ENCODE measurements around the gene GADL1.

Gene GADL1

DNA sequence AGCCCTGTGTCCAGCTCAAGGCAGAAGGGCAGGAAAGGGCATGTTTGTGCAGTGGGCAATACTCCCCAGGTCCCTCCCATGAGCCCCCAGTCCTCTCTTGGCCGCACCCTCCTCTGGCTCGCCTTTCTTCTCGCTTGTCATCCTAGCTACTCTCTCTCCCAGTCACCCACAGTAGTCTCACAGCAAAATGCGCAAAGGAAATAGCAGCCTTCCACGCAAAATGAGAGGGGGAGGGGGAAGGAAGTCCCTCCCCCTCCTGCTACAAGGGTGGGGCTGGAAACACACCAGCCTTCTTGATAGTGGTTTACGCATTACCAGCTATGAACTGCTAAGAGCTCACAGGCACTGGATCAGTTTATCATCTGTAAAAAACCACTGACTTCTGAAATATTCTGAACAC is 83.8 kb downstream of the GADL1 start:
- no peak for DNase-seq (ENCODE audit: low spot score)

DNA sequence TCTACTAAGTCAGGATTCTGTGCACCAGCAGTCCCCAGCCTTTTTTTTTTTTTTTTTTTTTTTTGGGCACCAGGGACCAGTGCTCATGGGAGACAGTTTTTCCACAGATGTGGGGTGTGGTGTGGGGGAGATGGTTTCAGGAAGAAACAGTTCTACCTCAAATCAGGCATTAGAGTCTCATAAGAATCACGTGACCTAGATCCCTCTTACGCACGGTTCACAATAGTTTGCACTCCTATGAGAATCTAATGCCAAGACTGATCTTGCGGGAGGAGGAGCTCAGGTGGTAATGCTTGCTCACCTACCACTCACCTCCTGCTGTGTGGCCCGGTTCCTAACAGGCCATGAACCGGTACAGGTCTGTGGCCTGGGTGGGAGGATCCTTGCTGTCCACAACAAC is 88.8 kb downstream of the GADL1 start:
- DNase-seq (ENCODE audit: low spot score): no peak

DNA sequence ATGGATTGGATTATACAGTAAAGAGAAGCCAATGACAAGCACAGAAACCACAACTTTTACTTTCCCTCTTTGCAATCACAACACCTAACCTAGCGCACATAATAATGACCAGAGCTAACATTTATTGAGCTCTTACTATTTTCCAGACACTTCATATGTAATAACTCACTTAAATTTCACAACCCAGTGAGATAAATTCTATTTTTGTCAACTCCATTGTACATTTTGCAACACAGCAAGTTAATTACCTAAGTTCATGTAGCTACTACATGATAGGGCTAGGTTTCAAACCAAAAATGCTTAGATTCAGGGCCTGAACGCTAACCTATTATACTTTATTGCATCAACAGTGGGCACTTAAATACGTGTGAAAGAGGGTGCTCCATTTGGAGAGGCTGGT is 89.5 kb downstream of the GADL1 start:
- DNase-seq (ENCODE audit: low spot score): no peak

DNA sequence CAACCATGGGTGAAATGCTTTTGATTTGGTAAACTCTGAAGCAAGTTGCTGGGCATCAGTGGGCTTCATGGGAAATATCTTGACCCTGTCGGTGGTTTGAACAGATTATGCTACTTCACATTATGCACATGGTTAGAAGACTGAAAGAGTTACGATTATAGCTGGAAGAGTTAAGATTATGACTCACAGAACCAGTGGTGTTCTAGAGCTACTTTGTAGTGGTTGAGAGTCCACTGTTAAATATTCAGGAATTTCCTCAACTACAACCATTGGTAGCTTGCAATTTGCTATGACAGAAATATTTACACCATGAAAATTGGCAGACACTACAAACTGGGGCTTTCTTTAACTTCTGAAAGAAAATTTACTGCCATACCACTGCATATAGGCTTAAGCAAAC is 99.3 kb downstream of the GADL1 start:
- no peak for DNase-seq (ENCODE audit: low spot score)

DNA sequence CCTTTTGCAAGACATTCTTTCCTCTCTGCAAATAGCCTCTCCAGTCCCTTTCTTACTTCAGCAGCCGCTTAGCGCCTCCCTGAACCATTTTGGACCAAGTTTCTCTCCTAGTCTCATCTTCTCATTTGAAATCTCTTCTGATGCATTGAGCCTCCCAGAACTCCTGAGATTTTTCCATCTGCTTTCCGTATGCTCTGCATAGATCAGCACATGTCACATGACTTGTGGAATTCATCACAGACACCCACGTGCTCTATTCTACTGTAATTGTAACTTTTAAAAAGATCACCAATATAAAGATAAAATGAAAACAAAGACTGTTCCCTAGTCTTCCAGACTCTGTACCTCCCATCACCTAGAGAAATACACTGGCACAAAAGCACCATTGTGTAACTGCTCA is 100.7 kb downstream of the GADL1 start:
- DNase-seq (ENCODE audit: low spot score): no peak

DNA sequence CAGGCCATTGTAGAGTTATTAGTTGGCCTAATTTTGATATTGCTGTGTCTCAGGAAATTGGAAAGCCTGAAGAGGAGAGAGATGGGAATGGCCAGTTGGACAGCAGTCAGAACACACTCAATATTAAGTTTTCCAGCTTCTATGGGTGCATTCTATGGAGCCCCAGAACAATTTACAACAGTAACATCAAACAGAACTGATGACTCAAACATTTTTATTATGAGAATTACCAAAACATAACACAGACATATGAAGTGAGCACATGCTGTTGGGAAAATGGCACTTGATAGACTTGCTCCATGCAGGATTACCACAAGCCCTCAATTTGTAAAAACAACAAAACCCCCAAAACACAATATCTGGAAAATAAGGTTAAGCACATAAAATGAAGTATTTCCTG is 104.3 kb downstream of the GADL1 start:
- DNase-seq (ENCODE audit: low spot score): no peak

DNA sequence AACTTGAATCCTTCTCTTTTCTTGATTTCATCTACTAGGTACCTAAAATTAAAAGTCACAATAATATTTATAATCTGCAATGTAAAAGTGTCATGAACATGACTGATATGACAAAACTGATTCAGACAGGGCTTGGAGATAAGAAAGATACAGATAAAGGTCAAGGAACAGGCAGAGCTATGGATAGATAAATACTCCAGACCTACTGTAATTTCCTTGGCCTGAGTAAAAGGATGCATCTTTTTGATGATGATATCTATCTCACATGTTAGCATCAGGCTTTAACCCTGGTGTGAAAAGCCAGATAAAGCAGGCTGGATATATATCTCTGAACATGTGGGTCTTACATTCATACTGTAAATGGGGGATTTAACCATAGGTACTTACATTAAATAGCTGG is 108.1 kb downstream of the GADL1 start:
- DNase-seq (ENCODE audit: low spot score): no peak

DNA sequence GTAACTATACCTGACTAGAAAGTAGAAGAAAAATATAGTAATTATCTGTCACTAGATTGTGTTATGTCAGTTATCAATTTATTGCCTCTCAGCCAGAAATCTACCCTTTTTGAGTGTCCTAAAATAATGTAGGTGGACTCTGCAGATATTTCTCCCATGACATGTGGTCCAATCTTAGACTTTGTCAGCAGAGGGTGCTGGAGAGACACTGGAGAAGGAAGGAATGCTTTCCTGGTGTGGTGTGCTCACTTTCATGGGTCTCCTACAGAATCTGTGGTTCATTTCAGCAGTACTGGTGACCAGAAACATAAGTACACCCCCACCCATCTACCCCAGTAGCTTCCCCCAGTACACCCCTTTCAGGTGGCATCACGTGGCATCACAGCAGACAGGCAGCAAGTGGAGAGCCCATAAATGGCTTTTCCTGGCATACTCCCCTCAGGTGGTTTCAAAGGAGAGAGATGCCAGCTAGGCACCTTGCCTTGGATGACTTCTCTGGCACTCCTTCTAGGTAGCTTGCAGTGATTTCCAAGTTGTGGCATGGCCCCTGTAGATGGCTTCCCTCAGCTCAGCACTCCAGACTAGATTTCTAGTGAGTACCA is 114.7 kb downstream of the GADL1 start:
- DNase-seq (ENCODE audit: low spot score): no peak

DNA sequence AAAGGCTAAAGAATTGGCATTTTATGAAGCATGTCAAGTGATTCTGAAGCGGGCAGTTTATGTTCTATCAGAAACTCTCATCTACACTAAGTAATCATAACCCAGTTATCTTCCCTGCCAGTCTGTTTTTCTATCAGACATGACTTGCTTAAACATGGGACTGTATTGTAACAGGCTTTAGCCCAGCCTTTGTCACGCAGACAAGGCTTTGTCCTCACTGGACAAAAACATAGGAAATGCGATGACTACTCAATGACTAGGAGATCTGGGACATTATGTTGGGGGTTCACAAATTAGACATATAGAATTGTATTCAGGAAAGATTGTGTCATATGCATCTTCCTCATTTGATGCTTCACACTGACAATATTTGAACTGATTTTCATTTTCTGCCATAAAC is 115.5 kb downstream of the GADL1 start:
- DNase-seq (ENCODE audit: low spot score): no peak

DNA sequence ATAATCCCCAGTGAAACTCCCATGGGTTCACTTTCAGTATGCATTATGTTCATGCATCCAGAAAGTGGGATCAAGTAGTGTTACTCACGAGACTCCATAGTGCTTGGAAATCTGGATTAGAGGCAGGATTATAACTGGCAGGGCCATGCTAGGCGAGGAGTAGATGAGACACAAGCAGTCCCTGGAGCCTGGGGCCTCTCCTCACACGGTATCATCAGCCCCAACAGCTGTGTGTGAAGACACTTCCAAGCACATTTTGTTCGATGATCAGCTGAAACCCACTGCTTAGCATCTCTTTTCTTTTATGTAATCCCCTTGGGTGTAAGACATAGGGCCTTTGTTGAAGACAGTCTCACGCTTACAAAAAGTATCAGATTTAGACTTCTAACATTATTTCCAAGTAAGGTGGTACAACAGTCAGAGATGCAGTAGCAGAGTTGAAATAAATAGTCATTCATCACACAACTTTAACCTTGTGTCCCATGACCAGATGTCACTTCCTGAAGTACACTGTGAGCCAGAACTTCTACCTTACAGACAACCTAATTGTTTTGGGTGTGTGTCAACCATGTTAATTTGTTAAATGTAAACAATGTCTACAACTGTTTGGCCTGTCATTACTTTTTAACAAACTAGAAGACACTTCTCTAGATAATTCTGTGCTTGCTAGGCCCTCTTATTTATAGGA is 116.9 kb downstream of the GADL1 start:
- DNase-seq (ENCODE audit: low spot score): no peak

DNA sequence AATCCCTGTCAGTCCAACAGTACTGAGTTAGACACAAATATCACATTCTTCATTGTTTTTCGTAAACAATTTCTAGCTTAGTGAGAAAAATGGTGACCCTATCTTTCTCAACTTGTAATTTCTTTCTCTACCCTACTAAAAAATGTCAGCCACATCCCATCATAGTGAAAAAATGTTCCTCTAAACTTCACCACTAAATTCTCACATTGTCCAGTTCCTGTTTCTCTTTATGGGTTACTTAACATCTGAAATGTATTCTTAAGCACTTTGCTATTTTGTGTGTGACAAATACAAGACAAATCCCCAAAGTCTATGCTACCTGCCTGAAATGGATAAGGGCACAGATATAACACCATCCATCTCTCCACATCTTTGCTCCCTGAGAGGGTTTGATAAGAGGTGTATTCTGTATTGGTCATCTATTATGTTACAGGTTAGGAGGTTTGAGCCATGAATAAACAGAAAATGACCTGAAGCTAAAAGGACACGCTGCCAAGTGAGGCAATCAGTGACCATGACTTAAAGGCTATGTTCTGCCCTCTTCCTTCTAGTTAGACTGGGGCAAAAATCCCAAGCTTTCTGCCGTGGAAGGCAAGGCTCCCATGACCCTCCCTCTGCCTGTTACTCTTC is 118.2 kb downstream of the GADL1 start:
- DNase-seq (ENCODE audit: low spot score): no peak

DNA sequence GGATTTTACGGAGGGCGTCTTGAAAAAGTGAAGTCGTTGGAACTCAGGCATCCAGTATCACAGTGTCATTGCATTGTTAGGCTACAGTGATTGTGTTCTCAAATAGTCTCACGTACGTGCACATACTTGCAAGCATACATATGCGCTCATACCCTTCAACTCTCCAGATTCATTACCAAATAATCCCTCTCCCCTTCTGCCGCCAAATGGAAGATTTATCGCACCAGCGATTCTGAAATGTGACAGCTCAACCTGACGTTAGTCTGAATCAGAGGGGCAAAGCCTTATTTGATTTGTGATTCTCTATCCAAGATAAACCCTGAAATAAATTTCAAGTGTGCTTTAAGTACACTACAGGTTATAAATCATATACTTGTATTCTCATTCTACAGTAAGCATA is 119.4 kb downstream of the GADL1 start:
- no peak for DNase-seq (ENCODE audit: low spot score)

DNA sequence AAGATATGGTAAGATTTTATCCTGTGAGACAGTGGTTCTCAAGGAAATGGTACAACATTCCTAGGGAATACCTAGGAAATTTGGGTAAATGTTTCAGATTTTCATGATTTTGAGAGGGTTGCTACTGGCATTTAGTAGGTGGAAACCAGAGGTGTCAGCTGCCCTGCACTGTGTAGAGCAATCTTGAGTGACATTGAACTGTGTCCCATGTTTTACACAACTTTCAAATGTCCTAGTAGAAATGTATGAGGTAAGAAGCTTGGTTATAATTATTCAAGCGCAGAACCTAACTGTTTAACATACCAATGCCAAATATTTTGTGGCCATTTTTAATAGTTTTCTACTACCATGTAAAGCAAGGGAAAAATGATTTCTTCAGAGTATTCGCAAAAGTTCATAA is 120.4 kb downstream of the GADL1 start:
- DNase-seq (ENCODE audit: low spot score): no peak

DNA sequence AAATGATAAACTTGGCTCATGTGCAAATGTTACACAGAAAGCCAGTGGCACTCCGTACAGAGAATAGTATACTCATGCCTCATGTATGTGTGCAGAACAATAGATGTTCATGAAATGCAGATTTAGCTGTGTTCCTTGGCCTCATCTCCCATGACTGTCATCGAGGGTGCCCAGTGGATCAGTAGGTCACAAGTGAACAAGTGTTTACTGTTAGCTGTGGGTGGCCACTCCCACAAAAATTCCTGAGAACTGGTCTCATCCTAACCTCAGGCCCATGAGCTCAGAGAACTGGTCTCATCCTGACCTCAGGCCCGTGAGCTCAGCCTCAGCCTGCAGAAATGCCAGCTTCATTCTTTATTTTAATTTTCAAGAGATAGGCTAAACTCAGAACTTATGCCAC is 124.1 kb downstream of the GADL1 start:
- no peak for DNase-seq (ENCODE audit: low spot score)

DNA sequence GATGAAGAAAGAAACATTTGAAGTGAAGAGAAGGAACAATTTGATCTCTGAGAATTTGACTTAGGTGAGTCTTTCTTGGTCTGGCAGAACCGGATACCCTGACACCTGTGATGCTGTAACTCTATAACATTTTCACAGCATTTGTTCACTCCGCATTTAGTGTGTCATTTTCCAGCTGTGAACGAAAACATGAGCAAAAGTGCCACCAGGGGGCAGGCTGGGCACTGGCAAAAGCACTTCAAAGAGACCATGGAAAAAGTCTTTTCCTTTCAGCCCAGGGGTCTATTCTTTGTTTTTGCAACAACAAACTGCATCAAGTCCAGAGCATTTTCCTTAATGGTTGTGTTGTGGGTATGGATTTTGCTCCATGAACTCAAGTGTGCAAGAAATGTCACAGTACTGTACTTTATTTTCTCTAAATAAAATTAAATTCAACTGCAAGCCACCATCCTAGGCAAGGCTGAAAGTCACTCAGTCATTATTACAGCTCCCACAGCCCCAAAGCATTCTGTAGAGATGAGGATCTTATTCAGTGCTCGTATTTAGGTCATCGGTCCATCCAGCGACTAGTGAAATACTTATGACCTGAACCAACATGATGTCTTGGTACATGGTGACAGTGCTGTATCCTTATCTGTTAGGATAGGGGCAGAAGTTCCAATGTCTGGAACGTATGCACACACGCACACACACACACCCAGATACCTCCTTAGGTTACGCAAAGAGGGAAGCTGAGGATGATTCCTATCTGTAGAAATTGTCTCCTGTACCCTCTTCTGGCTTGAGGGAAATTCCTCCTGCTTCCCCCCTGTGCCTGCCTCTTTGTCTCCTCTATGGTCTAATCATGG is 125.5 kb downstream of the GADL1 start:
- peak; percentile 10 for DNase-seq (ENCODE audit: low spot score)

DNA sequence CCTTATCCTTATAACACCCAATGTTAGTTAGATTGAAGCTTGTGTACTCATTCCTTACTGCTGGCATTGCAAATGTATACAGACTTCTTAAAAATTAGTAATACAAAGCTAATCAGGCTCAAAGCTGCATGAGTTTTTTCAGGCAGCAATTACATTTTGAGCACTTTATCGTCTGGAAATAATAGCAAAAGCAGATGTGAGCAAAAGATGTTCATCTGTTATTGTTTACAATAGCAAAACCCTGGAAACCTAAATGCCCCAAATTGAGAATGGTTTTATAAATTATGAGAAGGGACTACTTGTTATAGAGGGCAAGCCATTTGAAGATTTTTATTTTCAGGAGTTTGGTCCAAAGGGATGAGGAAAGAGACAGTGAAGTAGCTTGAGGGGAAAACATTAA is 126.4 kb downstream of the GADL1 start:
- no peak for DNase-seq (ENCODE audit: low spot score)

DNA sequence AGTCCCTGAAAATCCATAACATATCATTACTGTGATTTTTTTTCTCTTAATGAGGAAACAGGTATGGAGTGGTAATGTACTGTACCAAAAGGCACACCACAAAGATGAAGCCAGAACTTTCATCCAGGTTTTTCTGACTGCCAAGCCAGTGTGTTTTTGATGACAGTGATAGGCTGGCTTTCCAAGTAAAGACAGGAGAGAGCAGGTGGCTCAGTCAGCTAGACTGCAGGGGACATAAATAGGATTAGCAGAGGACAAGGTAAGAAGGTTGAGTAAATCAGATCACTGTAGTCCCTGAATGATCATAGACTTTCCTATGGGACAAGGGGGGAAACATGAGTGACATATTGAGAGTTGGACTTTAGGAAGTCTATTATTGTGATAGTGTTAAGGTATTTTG is 127.9 kb downstream of the GADL1 start:
- no peak for DNase-seq (ENCODE audit: low spot score)

DNA sequence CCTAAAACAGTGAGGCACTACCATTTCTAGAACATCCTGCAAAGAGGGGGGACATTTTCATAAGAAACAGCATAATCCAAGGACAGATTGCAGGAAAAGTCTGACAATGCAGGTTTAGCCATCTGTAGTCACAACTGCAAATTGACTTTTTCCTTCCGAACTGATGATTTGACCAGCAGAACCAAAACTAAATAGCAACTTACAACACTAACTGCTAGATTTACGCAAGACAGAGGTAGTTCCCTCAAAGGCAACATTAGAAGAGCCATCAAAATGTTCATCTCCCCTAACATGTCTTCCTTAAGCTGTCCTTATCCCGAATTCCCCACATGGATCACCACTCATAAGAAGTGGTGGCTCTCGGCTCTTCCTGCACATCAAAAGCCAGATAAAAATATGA is 129.6 kb downstream of the GADL1 start:
- no peak for DNase-seq (ENCODE audit: low spot score)

DNA sequence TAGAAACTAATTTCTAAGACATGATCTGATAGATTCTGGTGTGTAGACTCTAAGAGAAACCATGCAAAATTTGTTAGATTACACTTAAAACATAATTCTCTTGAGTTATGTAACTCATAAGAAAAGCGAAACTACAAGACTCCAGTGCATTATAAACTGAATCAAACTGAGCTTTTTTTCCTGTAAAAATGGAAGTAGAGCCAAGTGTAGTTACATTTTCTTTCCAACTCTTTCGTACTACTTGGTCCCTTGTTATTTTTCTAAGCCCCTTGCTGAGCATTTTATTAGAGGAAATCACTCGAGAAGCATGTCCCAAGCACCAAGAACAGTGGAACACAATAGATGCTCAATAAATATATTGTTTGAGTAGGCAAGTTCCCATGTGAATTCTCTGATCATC is 130.2 kb downstream of the GADL1 start:
- no peak for DNase-seq (ENCODE audit: low spot score)

DNA sequence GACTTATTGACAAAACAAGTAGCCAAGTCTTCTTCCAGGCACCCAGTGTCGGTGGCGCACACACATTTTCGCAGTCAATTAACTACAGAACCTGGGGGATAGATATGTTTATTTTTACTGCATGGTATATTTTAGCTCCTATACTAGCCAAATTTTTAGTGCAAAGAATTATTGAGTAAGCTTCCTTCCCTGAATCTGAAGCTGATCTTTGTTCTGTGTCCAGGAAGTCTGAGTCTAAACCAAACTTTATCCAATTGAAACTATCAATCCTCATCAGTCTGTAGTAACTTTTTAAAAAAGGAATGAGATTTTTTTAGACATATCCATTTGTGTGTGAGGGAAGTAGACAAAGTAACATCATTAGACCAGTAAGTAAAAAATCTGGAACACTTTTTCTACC is 133.1 kb downstream of the GADL1 start:
- no peak for DNase-seq (ENCODE audit: low spot score)

DNA sequence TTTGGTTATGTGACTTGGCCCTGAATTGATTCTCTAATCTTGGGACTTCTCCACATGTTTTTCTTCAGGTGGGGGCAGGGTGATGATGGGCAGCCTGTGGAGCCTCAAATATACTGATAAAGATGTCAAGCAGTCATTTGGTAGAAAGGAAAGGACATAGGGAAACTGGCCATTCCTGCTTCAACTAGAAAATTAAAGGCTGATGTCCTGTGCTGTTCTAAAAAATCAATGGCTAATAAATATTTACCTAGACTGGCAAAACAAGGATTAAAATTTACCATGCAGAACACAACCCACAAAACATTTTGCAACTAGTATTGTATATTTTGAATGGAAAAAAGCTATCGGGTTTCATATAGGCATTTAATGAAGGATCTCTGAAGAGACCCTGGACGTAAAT is 133.7 kb downstream of the GADL1 start:
- DNase-seq (ENCODE audit: low spot score): no peak

DNA sequence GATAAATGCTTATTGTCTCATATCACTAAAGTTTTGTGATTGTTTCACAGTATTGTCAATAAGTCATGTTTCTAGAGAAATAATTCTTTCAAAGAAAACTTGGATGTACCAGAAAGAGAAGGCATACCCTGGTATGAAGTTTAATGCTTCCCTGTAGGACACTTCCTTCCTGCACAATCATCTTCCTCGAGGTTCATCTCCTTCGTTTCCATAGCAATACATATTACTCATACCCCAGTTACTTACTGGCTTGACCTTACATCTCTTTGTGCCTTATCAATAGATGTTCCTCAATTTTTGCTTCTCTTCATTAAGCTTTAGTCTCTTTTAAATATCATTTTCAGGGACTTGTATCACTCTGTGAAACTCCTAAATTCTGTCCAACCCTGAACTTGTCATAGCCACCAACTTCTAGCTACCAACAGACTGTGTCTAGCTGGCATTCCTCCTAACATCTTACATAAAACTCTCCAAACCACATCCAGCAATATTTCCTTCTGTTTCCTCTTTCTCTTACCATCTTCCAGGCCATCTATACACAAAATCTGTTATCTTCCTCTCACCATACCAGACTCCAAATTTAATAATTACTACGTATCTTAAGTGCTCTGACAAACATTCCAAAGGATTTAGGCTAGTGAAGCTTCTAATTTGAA is 134.3 kb downstream of the GADL1 start:
- no peak for DNase-seq (ENCODE audit: low spot score)

Data from hematopoietic multipotent progenitor cell treated with erythropoietin and hydrocortisone succinate and interleukin-3 and kit ligand, for 17 days (in vitro differentiated cells).